ENCODE results near the gene POLR1B. TPM values are rescaled to one million over a fixed set of nuclear protein-coding genes. Genes with fewer than 3 reads are reported as not detected.
"Not testable (repeated sequence)": the region's sequence is repeated elsewhere in the genome, so short reads cannot be mapped to it uniquely, and the experiment has no call there.

The POLR1B gene, protein sequence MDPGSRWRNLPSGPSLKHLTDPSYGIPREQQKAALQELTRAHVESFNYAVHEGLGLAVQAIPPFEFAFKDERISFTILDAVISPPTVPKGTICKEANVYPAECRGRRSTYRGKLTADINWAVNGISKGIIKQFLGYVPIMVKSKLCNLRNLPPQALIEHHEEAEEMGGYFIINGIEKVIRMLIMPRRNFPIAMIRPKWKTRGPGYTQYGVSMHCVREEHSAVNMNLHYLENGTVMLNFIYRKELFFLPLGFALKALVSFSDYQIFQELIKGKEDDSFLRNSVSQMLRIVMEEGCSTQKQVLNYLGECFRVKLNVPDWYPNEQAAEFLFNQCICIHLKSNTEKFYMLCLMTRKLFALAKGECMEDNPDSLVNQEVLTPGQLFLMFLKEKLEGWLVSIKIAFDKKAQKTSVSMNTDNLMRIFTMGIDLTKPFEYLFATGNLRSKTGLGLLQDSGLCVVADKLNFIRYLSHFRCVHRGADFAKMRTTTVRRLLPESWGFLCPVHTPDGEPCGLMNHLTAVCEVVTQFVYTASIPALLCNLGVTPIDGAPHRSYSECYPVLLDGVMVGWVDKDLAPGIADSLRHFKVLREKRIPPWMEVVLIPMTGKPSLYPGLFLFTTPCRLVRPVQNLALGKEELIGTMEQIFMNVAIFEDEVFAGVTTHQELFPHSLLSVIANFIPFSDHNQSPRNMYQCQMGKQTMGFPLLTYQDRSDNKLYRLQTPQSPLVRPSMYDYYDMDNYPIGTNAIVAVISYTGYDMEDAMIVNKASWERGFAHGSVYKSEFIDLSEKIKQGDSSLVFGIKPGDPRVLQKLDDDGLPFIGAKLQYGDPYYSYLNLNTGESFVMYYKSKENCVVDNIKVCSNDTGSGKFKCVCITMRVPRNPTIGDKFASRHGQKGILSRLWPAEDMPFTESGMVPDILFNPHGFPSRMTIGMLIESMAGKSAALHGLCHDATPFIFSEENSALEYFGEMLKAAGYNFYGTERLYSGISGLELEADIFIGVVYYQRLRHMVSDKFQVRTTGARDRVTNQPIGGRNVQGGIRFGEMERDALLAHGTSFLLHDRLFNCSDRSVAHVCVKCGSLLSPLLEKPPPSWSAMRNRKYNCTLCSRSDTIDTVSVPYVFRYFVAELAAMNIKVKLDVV
- 14.5 TPM for polyA plus RNA-seq (2012; ENCODE audit: missing spikeins)

DNA sequence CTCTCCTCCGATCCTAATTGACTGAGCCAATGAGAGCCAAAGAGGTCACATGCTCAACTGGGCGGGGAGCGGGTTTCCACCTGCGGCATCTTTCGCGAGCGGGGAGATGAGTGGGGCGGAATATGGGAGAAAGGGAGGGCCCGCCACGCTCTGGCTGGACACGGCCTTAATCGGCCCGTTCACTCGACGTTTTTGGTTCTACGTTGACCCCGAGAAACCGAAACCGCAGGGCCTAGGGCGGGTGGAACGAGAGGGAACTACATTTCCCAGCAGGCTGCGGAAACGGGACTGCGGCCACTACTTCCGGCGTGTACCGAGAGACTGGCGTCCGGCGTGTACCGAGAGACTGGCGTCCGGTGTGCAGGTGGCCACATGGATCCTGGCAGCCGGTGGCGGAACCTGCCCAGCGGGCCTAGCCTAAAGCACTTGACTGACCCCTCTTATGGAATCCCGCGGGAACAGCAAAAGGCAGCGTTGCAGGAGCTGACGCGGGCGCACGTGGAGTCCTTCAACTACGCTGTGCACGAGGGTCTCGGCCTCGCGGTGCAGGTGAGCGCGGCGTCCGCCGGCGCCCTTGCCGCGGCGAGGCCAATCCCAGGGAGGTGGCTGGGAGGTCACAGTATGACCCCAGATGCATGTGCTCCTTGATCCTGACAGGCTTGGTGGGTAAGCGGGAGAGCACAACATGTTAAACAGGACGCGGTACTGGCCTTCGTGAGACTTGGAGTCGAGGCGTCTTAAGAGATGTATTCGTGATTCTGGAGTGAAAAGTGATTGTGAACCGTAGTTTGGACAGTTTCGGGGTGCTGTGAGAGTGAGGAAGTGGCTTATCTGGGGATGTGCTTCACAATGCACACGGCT is at the start of gene POLR1B:
Gene POLR1B, plus strand, starts transcription at position 343 of the 861 bp plus-strand sequence. Its CDS starts 30 bp downstream, at position 373.
- peak; percentile 94 for FAIRE-seq
- peak; percentile 73; the same call in 1 of the 2 replicates for TF ChIP-seq POLR2AphosphoS5 (IDR thresholded peaks at IDR 0.05; ENCODE audit: low read depth, low read length)
- TF ChIP-seq POLR2A (IDR thresholded peaks at IDR 0.05; ENCODE audit: low read depth, low read length), result peak; percentile 70
- peak; percentile 87 for TF ChIP-seq TAF1 (IDR thresholded peaks at IDR 0.05; ENCODE audit: borderline replicate concordance, low read depth, low read length)

DNA sequence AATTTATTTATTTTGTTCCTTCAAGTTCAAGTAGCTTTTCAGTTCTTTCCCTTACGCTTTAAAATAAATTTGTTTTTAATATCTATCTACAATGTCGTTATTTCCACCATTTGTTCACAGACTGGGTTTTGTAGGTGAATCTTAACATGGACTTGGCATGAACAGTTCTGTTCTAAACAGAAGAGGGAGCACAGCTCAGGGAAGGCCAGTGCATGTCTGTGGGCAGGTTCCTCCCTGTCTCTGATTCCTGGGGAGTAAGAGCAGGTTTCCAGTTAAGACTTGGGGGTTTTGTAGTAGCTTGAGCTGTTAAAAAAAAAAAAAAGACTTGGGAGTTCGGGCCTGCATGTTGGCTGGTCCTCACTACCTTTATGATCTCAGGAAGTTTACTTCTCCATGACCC is 49.2 kb upstream of the POLR1B start:
- DNase-seq (ENCODE audit: insufficient read length), result no peak
- TF ChIP-seq POLR2A (IDR thresholded peaks at IDR 0.05; ENCODE audit: low read depth, low read length), result no peak
- no peak for TF ChIP-seq TAF1 (IDR thresholded peaks at IDR 0.05; ENCODE audit: borderline replicate concordance, low read depth, low read length)
- TF ChIP-seq POLR2AphosphoS5 (IDR thresholded peaks at IDR 0.05; ENCODE audit: low read depth, low read length), result no peak
- FAIRE-seq, result no peak

More for the DNA sequence above, at the start of gene POLR1B:
- peak; percentile 73 for DNase-seq (ENCODE audit: insufficient read length)

DNA sequence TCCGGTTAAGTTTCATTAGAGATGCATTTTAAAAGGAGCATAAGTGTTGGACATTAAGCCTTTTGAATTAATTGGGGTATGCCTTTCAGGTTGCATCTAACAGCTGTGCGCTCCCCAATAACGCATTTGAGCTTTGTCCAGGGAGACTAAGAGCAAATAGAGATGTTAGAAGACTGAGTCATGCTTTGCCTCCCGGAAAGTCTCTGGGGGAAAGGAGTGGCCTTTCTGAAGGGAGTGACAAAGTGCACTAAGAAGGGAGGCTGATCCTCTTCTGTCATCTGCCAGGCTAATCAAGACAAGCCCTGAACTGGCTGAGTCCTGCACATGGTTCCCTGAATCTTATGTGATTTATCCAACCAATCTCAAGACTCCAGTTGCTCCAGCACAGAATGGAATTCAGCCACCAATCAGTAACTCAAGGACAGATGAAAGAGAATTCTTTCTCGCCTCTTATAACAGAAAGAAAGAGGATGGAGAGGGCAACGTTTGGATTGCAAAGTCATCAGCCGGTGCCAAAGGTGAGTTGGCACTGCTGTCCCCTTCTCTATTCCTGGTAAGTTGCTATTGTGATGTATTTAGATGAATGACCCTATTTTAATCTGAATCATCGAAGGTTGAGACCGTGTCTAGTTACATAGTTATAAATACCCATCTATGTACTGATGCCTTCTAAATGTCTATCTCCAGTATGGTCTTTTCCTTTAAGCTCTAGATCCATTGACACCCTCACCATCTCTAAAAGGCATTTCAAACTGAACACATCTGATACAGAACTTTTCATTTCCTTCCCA is 48.2 kb upstream of the POLR1B start:
- FAIRE-seq, result no peak

DNA sequence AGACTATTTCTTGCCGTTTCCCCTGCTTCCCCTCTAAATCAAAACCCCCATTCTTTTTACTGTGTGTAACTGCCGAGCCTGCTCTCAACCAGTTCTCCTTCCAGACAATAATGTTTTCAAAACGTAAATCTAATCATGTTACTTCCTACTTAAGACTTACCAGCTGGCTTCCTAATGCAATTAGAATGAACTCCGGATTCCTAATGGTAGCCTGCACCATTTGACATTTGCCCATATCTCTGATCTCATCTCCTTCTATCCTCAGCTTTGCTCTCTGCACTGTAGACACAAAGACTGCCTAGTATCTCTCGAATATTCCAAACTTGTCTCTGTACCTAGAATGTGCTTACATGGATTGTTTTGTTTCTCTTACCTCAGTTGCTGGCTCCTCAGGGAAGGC is 47.4 kb upstream of the POLR1B start:
- TF ChIP-seq TAF1 (IDR thresholded peaks at IDR 0.05; ENCODE audit: borderline replicate concordance, low read depth, low read length) (no peak), POLR2A (IDR thresholded peaks at IDR 0.05; ENCODE audit: low read depth, low read length) (no peak), POLR2AphosphoS5 (IDR thresholded peaks at IDR 0.05; ENCODE audit: low read depth, low read length) (no peak)
- no peak for FAIRE-seq

More for the DNA sequence above, 48.2 kb upstream of the POLR1B start:
- no peak for DNase-seq (ENCODE audit: insufficient read length)
- TF ChIP-seq POLR2AphosphoS5 (IDR thresholded peaks at IDR 0.05; ENCODE audit: low read depth, low read length), result no peak
- TF ChIP-seq POLR2A (IDR thresholded peaks at IDR 0.05; ENCODE audit: low read depth, low read length), result no peak
- TF ChIP-seq TAF1 (IDR thresholded peaks at IDR 0.05; ENCODE audit: borderline replicate concordance, low read depth, low read length), result no peak

DNA sequence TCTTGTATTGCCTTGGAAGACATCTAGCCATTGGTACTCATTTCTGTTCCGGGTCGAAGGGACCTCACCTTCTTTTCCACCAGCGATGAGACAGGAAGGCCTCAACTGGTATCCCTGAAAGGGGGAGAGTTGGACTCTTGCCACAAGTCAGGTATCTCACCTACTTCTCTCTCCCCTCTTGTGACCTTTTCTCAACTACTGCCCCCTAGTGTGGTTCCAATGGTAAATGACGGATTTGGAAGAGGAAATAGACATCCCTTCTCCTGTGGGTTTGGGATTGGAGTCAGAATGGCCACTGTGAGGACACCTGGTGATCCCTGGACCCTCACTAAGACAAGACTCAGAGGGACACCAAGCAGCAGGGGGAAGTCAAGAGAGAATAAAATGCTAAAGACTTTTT is 46.4 kb upstream of the POLR1B start:
- FAIRE-seq; DNase-seq (ENCODE audit: insufficient read length): not testable (repeated sequence)

More for the DNA sequence above, 47.4 kb upstream of the POLR1B start:
- DNase-seq (ENCODE audit: insufficient read length), result no peak

DNA sequence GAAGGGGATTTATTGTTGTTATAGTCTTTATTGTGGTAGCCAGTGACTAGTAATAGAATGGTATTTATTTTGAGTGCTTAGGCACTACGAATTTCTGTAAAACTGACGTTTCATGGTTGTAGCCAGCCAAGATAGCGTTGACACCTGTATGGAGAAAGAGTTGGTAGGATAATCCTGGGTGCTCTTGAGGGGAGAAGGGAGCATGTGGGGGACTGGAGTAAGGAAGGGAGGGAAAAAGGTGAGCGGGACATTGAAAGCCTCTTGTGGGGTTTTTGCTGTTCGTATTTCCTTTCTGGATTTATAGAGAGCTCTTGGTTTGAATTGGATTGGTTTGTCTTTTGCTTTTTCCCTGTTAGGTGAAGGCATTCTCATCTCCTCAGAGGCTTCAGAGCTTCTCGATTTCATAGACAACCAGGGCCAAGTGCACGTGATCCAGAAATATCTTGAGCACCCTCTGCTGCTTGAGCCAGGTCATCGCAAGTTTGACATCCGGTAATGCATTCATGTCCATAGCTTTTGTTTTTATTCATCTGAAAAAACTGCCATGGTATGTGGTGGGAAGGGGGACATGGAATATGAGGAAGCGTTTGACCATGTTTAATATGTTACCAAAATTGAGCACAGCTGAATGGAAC is 41.3 kb upstream of the POLR1B start:
- not testable (repeated sequence) for FAIRE-seq; DNase-seq (ENCODE audit: insufficient read length)

- DNase-seq (ENCODE audit: insufficient read length); FAIRE-seq: not testable (repeated sequence)
Measured at GRCh38 chr2:112509239-112509998, 32.8 kb upstream of the POLR1B start.

GRCh38 chr2:112516801-112517200 is 25.5 kb upstream of the POLR1B start:
- no peak for FAIRE-seq

GRCh38 chr2:112518807-112519206 is 23.5 kb upstream of the POLR1B start:
- no peak for DNase-seq (ENCODE audit: insufficient read length)
- FAIRE-seq, result no peak
- TF ChIP-seq POLR2AphosphoS5 (IDR thresholded peaks at IDR 0.05; ENCODE audit: low read depth, low read length) (no peak), TAF1 (IDR thresholded peaks at IDR 0.05; ENCODE audit: borderline replicate concordance, low read depth, low read length) (no peak), POLR2A (IDR thresholded peaks at IDR 0.05; ENCODE audit: low read depth, low read length) (no peak)

More at GRCh38 chr2:112516801-112517200, 25.5 kb upstream of the POLR1B start:
- no peak for TF ChIP-seq TAF1 (IDR thresholded peaks at IDR 0.05; ENCODE audit: borderline replicate concordance, low read depth, low read length)
- TF ChIP-seq POLR2A (IDR thresholded peaks at IDR 0.05; ENCODE audit: low read depth, low read length), result no peak
- TF ChIP-seq POLR2AphosphoS5 (IDR thresholded peaks at IDR 0.05; ENCODE audit: low read depth, low read length), result no peak
- DNase-seq (ENCODE audit: insufficient read length), result no peak
